Calu3 (cell line): Measurements from ENCODE around the gene SRGAP3. TPM values are rescaled to one million over a fixed set of nuclear protein-coding genes. Genes with fewer than 3 reads are reported as not detected.
A peak's percentile ranks its signal among the peaks of the same experiment; 100 is the strongest.

Source experiments
- BruUV-seq: library from RNA; stranded (reverse); fragments of 400-500 nt; replicated peaks from 2 replicates; lab custom pipeline; 2021; lab: Mats Ljungman, UMichigan
- CTCF ChIA-PET: fragments of 300-600 bp; sonication (Branson Sonifier 250); formaldehyde crosslinking; loops from one replicate; lab custom pipeline; 2022; ENCODE audit warnings: antibody characterized with exemption; lab: Charles Lee
- DNase-seq: peaks from one replicate; pipeline ENCODE4 v3.0.0; 2022
- H3K27ac Mint-ChIP-seq: one replicate; pipeline ENCODE4 v1.8.0; 2022; ENCODE audit warnings: mixed read lengths; ENCODE audit not compliant: unreplicated experiment
- H3K27me3 Mint-ChIP-seq: one replicate; pipeline ENCODE4 v1.8.0; 2022; ENCODE audit warnings: mixed read lengths; ENCODE audit not compliant: unreplicated experiment
- H3K36me3 Mint-ChIP-seq: one replicate; pipeline ENCODE4 v1.8.0; 2022; ENCODE audit warnings: mild to moderate bottlenecking, moderate library complexity, mixed read lengths; ENCODE audit not compliant: insufficient read depth, unreplicated experiment
- H3K4me1 Mint-ChIP-seq: one replicate; pipeline ENCODE4 v1.8.0; 2022; ENCODE audit warnings: mild to moderate bottlenecking, low read depth, mixed read lengths; ENCODE audit not compliant: unreplicated experiment
- H3K4me3 Mint-ChIP-seq: one replicate; pipeline ENCODE4 v1.8.0; 2022; ENCODE audit warnings: mild to moderate bottlenecking, low read depth, moderate library complexity, mixed read lengths; ENCODE audit not compliant: unreplicated experiment
- H3K9me3 Mint-ChIP-seq: one replicate; pipeline ENCODE4 v1.8.0; 2022; ENCODE audit warnings: low read depth, mixed read lengths; ENCODE audit not compliant: unreplicated experiment
- intact Hi-C: fragments of 100-400 bp; cut with micrococcal nuclease; formaldehyde crosslinking; loops from one replicate; pipeline ENCODE4 v1.10.0; 2022; ENCODE audit not compliant: unreplicated experiment
- total RNA-seq: library from RNA; stranded (reverse); gene quantifications from 2 replicates; pipeline ENCODE4 v1.2.3, GENCODE V29; 2022
- TF ChIP-seq, protein P1 (sequence below): fragments of 200-600 bp; IDR thresholded peaks from one replicate; pipeline ENCODE4 v1.8.0; 2022; ENCODE audit warnings: antibody characterized with exemption; ENCODE audit not compliant: unreplicated experiment

The SRGAP3 gene
- total RNA-seq, 1 experiment from 2014 or later = 8.2 TPM

DNA sequence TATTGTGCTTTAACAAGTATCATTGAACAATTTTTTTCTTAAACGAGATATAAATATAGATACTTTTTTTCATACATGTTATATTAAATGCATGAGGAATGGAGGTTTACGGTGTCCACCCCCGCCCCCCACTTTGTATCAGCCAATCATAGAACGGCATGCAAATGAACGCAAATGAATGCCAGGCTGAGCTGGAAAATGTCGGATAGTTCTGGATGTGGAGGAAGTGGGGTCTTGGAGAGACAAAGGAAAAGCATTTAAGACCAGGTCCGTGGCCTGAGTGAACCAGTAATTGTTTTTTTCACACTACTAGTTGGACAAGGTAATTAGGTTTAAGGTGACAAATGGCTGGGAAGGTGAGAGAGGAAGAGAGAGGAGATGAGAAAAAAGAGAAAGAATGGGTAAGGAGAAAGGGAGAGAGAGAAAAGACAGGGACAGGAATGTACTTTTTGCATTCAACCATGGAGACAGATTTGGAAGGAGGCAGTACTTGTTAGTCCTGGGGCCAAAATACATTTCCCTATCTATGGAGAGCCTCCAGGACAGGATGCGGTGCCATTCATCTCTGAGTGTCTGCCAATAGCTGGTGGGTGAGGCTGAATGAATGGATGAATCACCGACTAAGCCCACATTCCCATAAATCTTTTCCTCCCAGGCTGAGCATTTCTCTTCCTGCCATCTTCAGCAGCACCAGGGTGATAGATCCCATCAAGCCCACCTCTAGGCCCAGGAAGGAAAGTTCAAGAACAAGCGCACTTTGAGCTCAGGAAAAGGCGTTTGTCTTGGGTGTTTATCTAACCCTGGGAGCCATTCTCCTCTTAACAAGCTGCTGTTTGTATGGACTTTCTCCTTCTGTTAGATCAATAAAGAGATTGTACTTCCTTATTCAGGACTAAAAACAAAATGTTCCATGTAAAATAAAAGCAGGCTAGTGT lies 284.7 kb downstream of the SRGAP3 start:
- Mint-ChIP-seq H3K4me3 (peak overlapping the region; percentile 97), H3K9me3 (no peaks in the 10 kb centered on the region), H3K4me1 (peaks cover 40% of the 10 kb centered on the region), H3K27me3 (no peaks in the 10 kb centered on the region), H3K27ac (peak overlapping the region; percentile 55), H3K36me3 (peaks cover 22% of the 10 kb centered on the region)
- CTCF ChIA-PET = interaction anchor here (0.6 to 1.5 kb wide), 3 partner anchors 11 to 338 kb away, joined by 3 to 5 read pairs (median 4); no protein-coding TSS in a partner anchor
- BruUV-seq = no TSS peak
- intact Hi-C loops = no loop called here
- TF ChIP-seq, protein P1, sequence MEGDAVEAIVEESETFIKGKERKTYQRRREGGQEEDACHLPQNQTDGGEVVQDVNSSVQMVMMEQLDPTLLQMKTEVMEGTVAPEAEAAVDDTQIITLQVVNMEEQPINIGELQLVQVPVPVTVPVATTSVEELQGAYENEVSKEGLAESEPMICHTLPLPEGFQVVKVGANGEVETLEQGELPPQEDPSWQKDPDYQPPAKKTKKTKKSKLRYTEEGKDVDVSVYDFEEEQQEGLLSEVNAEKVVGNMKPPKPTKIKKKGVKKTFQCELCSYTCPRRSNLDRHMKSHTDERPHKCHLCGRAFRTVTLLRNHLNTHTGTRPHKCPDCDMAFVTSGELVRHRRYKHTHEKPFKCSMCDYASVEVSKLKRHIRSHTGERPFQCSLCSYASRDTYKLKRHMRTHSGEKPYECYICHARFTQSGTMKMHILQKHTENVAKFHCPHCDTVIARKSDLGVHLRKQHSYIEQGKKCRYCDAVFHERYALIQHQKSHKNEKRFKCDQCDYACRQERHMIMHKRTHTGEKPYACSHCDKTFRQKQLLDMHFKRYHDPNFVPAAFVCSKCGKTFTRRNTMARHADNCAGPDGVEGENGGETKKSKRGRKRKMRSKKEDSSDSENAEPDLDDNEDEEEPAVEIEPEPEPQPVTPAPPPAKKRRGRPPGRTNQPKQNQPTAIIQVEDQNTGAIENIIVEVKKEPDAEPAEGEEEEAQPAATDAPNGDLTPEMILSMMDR = no peak
- DNase-seq = peak; percentile 45

DNA sequence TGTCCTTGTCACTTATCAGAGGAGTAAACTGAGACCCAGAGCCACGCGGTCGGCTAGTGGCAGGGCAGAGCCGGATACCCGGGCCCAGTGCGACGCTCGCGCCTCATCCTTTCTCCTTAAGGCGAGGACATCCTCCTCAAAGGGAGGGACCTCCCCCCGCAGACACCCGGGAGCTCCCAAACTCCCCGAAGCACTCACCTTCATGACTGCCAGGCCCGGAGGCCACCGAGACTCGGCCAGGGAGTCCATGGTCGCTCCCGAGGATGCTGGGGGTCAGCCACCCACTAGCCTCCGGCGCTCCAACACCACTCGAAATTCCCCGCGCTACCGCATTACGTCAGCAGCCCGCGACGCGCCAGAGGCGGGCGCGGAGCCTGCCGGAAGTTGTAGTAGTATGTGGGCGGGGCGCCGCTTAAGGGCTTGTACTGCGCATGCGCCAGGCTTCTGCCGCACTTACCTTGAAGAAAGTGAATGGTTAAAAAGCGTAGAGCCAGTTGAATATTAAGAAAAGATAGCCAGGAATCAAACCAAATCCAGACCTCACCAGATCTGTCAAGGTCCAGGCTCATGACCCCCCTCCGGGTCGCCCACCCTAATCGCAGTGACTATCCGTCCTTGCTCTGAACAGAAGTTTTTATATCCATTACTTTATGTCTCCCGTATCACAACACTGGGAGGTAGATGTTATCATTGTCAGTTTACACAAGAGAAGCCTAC lies 286.2 kb downstream of the SRGAP3 start, which contains the start of gene RAD18:
TSS of gene RAD18 (minus strand) at position 336 of the 717 bp plus-strand sequence. CDS start at position 249, 87 bp downstream.
- intact Hi-C loops = no loop called here
- H3K27me3 Mint-ChIP-seq = no peaks in the 10 kb centered on the region
- H3K4me3 Mint-ChIP-seq = peak within 1 kb of the TSS; percentile 97
- H3K36me3 Mint-ChIP-seq = peaks cover 25% of the 10 kb centered on the region
- peak; percentile 93 for DNase-seq
- no TSS peak for BruUV-seq
- TF ChIP-seq, protein P1 = no peak
- no peaks in the 10 kb centered on the region for H3K9me3 Mint-ChIP-seq
- CTCF ChIA-PET = no interaction called here
- peaks cover 40% of the 10 kb centered on the region for H3K4me1 Mint-ChIP-seq
- peak within 1 kb of the TSS; percentile 90 for H3K27ac Mint-ChIP-seq

DNA sequence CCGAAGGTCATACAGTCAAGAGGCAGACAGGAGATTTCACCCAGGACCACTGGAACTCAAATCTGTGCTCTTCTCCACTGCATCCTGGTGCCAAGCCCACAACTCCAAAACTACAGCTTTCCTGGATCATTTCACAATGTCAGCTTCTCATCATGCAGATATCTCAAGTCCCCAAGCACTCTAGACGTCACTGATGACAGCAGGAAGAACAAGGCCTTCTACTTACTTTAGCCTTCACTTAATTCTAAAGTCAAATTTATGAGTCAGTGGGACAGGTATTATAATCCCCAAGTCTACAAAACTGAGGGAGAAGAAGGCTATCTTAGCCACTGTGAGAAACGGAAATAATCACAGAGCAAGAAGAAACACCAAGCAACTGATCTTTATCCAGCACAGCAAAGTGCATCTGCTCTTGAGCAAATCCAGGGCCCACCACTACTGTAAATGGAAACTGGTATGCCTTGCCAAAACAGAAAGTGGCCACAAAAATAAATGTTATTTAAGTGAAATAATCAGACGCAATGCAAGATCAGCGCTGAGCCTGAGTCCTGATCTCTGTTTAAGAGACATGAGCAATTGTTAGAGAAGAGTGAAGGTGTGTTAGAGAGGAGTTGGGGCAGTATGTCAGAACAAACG lies 287.1 kb downstream of the SRGAP3 start:
- Mint-ChIP-seq H3K9me3 (no peaks in the 10 kb centered on the region), H3K36me3 (peaks cover 25% of the 10 kb centered on the region), H3K27ac (peak overlapping the region; percentile 90), H3K27me3 (no peaks in the 10 kb centered on the region), H3K4me1 (peaks cover 40% of the 10 kb centered on the region), H3K4me3 (peak overlapping the region; percentile 97)
- BruUV-seq = no TSS peak
- DNase-seq = no peak
- intact Hi-C loops = no loop called here
- CTCF ChIA-PET = no interaction called here
- TF ChIP-seq, protein P1 = no peak

DNA sequence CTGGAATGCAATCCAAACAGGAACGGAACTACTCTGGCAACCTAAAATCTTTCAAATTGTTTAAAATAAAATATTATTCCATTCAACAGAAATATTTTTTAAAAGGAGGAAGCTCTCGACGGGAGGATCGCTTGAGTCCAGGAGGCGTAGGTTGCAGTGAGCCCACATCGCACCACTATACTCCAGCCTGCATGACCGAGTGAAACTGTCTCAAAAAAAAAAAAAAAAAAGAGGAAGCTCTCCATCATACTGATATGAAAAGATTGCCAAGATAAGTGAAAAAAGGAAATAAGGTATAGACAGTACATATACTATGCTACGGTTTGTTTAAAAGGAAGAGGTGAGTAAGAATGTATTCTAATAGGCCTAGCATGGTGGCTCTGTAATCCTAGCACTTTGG lies 289.8 kb downstream of the SRGAP3 start:
- H3K27me3 Mint-ChIP-seq = no peaks in the 10 kb centered on the region
- no peak overlapping the region for H3K4me3 Mint-ChIP-seq
- H3K9me3 Mint-ChIP-seq = no peaks in the 10 kb centered on the region
- H3K4me1 Mint-ChIP-seq = peaks cover 25% of the 10 kb centered on the region
- BruUV-seq = no TSS peak
- CTCF ChIA-PET = no interaction called here
- no peak overlapping the region for H3K27ac Mint-ChIP-seq
- H3K36me3 Mint-ChIP-seq = peaks cover 19% of the 10 kb centered on the region
- intact Hi-C loops = no loop called here
- DNase-seq = no peak
- TF ChIP-seq, protein P1 = no peak
